H1 (cell line): ENCODE measurements around the gene ARFRP1. TPM values are rescaled to one million over a fixed set of nuclear protein-coding genes. Genes with fewer than 3 reads are reported as not detected.

ENCODE experiments used
- CTCF ChIA-PET: fragments of 300-600 bp; sonication (Branson Sonifier 250); formaldehyde crosslinking; loops from one replicate; lab custom pipeline; 2021; ENCODE audit not compliant: partially characterized antibody; lab: Charles Lee
- POLR2A ChIA-PET: fragments of 300-600 bp; sonication (Branson Sonifier 250); formaldehyde crosslinking; loops from one replicate; lab custom pipeline; 2021; ENCODE audit warnings: inconsistent platforms; ENCODE audit not compliant: partially characterized antibody; lab: Charles Lee
- DNase-seq, 2 experiments: peaks; one replicate each; pipeline versions ENCODE4 v3.0.0 to v3.0.0-alpha.2; 2010 to 2022; ENCODE audit warnings: low spot score in 2 of 2, low read depth in 1 of 2, mixed read lengths in 1 of 2
- FAIRE-seq: peaks from 2 replicates; lab custom pipeline; 2011; peaks lifted over from hg19 to GRCh38; lab: Jason Lieb, UNC
- H2AFZ ChIP-seq: 2 replicates; pipeline ENCODE4 v1.8.1; 2012; ENCODE audit warnings: low read length, inconsistent platforms
- H2AK5ac ChIP-seq: 2 replicates; pipeline ENCODE4 v1.6.1; 2013; ENCODE audit warnings: low read depth, low read length
- H2BK120ac ChIP-seq: replicated peaks from 2 replicates; pipeline ENCODE3; 2013; ENCODE audit warnings: low read depth, low read length, inconsistent platforms
- H2BK12ac ChIP-seq: 2 replicates; pipeline ENCODE4 v1.6.1; 2013; ENCODE audit warnings: low read depth, low read length
- H2BK15ac ChIP-seq: 2 replicates; pipeline ENCODE4 v1.6.1; 2013; ENCODE audit warnings: low read length
- H2BK20ac ChIP-seq: 2 replicates; pipeline ENCODE4 v1.6.1; 2013; ENCODE audit warnings: low read length
- H2BK5ac ChIP-seq: 2 replicates; pipeline ENCODE4 v1.6.1; 2013; ENCODE audit warnings: low read depth, low read length
- H3K14ac ChIP-seq: 2 replicates; pipeline ENCODE4 v1.6.1; 2013; ENCODE audit warnings: inconsistent platforms; ENCODE audit not compliant: insufficient read length
- H3K18ac ChIP-seq: 2 replicates; pipeline ENCODE4 v1.6.1; 2013; ENCODE audit warnings: low read length; ENCODE audit errors: extremely low read depth
- H3K23ac ChIP-seq: 2 replicates; pipeline ENCODE4 v1.6.1; 2013; ENCODE audit warnings: inconsistent platforms; ENCODE audit not compliant: insufficient read length
- H3K23me2 ChIP-seq: 2 replicates; pipeline ENCODE4 v1.6.1; 2013; ENCODE audit warnings: low read depth, low read length
- H3K27ac ChIP-seq: 2 replicates; pipeline ENCODE4 v1.6.1; 2011; ENCODE audit warnings: low read depth, low read length, inconsistent platforms
- H3K27me3 ChIP-seq, 4 experiments: replicated peaks in 1 of 4; 1 replicate in 1 of 4; 2 replicates in 3 of 4; pipeline versions ENCODE4 v1.6.1 to v1.8.1; 2011 to 2013; ENCODE audit warnings: low read length in 3 of 4, mild to moderate bottlenecking in 3 of 4, inconsistent platforms in 2 of 4, mixed read lengths in 2 of 4, moderate library complexity in 1 of 4; ENCODE audit not compliant: control insufficient read depth in 3 of 4, insufficient read depth in 3 of 4; ENCODE audit errors: extremely low read depth in 1 of 4
- H3K36me3 ChIP-seq, 4 experiments: 2 replicates each; pipeline versions ENCODE4 v1.6.1 to v1.8.1; 2011 to 2013; ENCODE audit warnings: mild to moderate bottlenecking in 4 of 4, low read length in 3 of 4, moderate library complexity in 2 of 4, control low read depth in 1 of 4, inconsistent platforms in 1 of 4; ENCODE audit not compliant: insufficient read depth in 4 of 4, control insufficient read depth in 2 of 4
- H3K4ac ChIP-seq: replicated peaks from 2 replicates; pipeline ENCODE3; 2013; ENCODE audit warnings: low read length, low read depth, mixed read lengths, inconsistent platforms; ENCODE audit not compliant: insufficient read length
- H3K4me1 ChIP-seq, 4 experiments: replicated peaks in 1 of 4; 1 replicate in 1 of 4; 2 replicates in 3 of 4; pipeline versions ENCODE4 v1.6.1 to v1.8.1; 2011 to 2013; ENCODE audit warnings: low read length in 3 of 4, inconsistent platforms in 2 of 4, mixed read lengths in 1 of 4; ENCODE audit not compliant: insufficient read depth in 4 of 4, control insufficient read depth in 3 of 4
- H3K4me2 ChIP-seq, 2 experiments: 2 replicates each; pipeline versions ENCODE4 v1.6.1 to v1.8.1; 2011 to 2013; ENCODE audit warnings: low read depth in 2 of 2, low read length in 2 of 2, control low read depth in 1 of 2, inconsistent platforms in 1 of 2, mild to moderate bottlenecking in 1 of 2; ENCODE audit not compliant: insufficient read depth in 1 of 2
- H3K4me3 ChIP-seq, 4 experiments: fragments of 200-600, 300-600 bp in 1 of 4; sonication (generic), shearing (Covaris generic), sonication (Bioruptor Twin) in 1 of 4; 2 replicates each; pipeline versions ENCODE4 v1.5.1 to v1.8.1; 2011 to 2016; ENCODE audit warnings: low read length in 4 of 4, low read depth in 3 of 4, control low read depth in 2 of 4, inconsistent platforms in 2 of 4, mild to moderate bottlenecking in 2 of 4, mixed read lengths in 1 of 4, moderate library complexity in 1 of 4; ENCODE audit not compliant: insufficient read depth in 2 of 4; ENCODE audit errors: extremely low read depth in 1 of 4
- H3K56ac ChIP-seq: replicated peaks from 2 replicates; pipeline ENCODE3; 2013; ENCODE audit warnings: low read depth, mild to moderate bottlenecking, mixed read lengths, low read length, inconsistent platforms; ENCODE audit not compliant: insufficient read length
- H3K79me1 ChIP-seq: 2 replicates; pipeline ENCODE4 v1.6.1; 2013; ENCODE audit warnings: low read depth, low read length, control low read depth
- H3K79me2 ChIP-seq, 2 experiments: 2 replicates each; pipeline versions ENCODE4 v1.6.1 to v1.8.1; 2012 to 2013; ENCODE audit warnings: low read length in 2 of 2, mild to moderate bottlenecking in 2 of 2, inconsistent platforms in 1 of 2; ENCODE audit not compliant: insufficient read depth in 2 of 2, control insufficient read depth in 1 of 2
- H3K9ac ChIP-seq, 4 experiments: replicated peaks in 1 of 4; 1 replicate in 1 of 4; 2 replicates in 3 of 4; pipeline versions ENCODE4 v1.6.1 to v1.8.1; 2011 to 2013; ENCODE audit warnings: low read depth in 3 of 4, low read length in 3 of 4, control low read depth in 2 of 4, mild to moderate bottlenecking in 2 of 4, moderate library complexity in 2 of 4, inconsistent platforms in 1 of 4; ENCODE audit errors: extremely low read depth in 1 of 4
- H3K9me3 ChIP-seq, 2 experiments: 2 replicates each; pipeline versions ENCODE4 v1.6.1 to v1.8.1; 2012 to 2013; ENCODE audit warnings: mild to moderate bottlenecking in 2 of 2, moderate library complexity in 2 of 2, control low read depth in 1 of 2, inconsistent platforms in 1 of 2, low read depth in 1 of 2, low read length in 1 of 2, mixed read lengths in 1 of 2; ENCODE audit not compliant: insufficient read depth in 2 of 2
- H4K20me1 ChIP-seq, 2 experiments: replicated peaks in 1 of 2; 2 replicates each; pipeline versions ENCODE3 to v1.8.1; 2011 to 2013; ENCODE audit warnings: inconsistent platforms in 2 of 2, low read length in 2 of 2, mild to moderate bottlenecking in 1 of 2; ENCODE audit not compliant: insufficient read depth in 2 of 2, control insufficient read depth in 1 of 2
- H4K5ac ChIP-seq: 2 replicates; pipeline ENCODE4 v1.6.1; 2013; ENCODE audit warnings: low read length, low read depth, mixed read lengths, inconsistent platforms; ENCODE audit not compliant: insufficient read length
- H4K8ac ChIP-seq: 2 replicates; pipeline ENCODE4 v1.8.0; 2013; ENCODE audit warnings: mild to moderate bottlenecking, moderate library complexity, low read length, inconsistent platforms; ENCODE audit not compliant: insufficient read depth; ENCODE audit errors: extremely low read depth
- H4K91ac ChIP-seq: replicated peaks from 2 replicates; pipeline ENCODE3; 2013; ENCODE audit warnings: low read length, mixed read lengths, inconsistent platforms; ENCODE audit not compliant: insufficient read length
- BRCA1 ChIP-seq: IDR thresholded peaks from 2 replicates; pipeline ENCODE4 v1.6.1; 2012; ENCODE audit warnings: low read depth, low read length, improper control_type of control experiment
- GABPA ChIP-seq: IDR thresholded peaks from 2 replicates; pipeline ENCODE4 v1.6.1; 2011; ENCODE audit warnings: mild to moderate bottlenecking, low read length, moderate library complexity, borderline replicate concordance; ENCODE audit not compliant: insufficient read depth
- GTF2F1 ChIP-seq: IDR thresholded peaks from 2 replicates; pipeline ENCODE4 v1.6.1; 2012; ENCODE audit warnings: low read depth, low read length, improper control_type of control experiment, borderline replicate concordance
- SIX5 ChIP-seq: IDR thresholded peaks from 2 replicates; pipeline ENCODE4 v1.6.1; 2011; ENCODE audit warnings: mild to moderate bottlenecking, low read depth, low read length
- WGBS, 2 experiments: shearing (Covaris generic) in 1 of 2; methylation state at CpG; one replicate each; pipeline versions ENCODE4 v1.1.6 to v1.1.7; 2013 to 2015; ENCODE audit warnings: low lambda C conversion rate in 2 of 2, mixed read lengths in 2 of 2, inconsistent platforms in 1 of 2, low coverage in 1 of 2, missing lambda C conversion rate in 1 of 2; ENCODE audit not compliant: insufficient replicate concordance in 2 of 2, insufficient coverage in 1 of 2, insufficient read length in 1 of 2; ENCODE audit errors: extremely low coverage in 1 of 2, missing lambda C conversion rate in 1 of 2; 5-methylcytosine and 5-hydroxymethylcytosine counted together
- polyA plus RNA-seq, 7 experiments: library from polyadenylated mRNA; depleted of rRNA in 3 of 7; stranded (reverse) in 5 of 7; unstranded in 2 of 7; fragments of >200 nt in 5 of 7; fragments of 200-250 nt in 2 of 7; gene quantifications; 1 replicate in 5 of 7; 2 replicates in 1 of 7; 4 replicates in 1 of 7; pipeline versions ENCODE4 v1.2.1 to v1.2.3, GENCODE V29; 2011 to 2013; ENCODE audit warnings: missing spikeins in 2 of 7, mixed read lengths in 2 of 7
- total RNA-seq: library from RNA; stranded (reverse); fragmentation: NEBNext Ultra II Directional; extraction: Animal tissue kit (Norgen Biotek cat#: 25700); gene quantifications from 2 replicates; pipeline ENCODE4 v1.2.1, GENCODE V29; 2021

ARFRP1 gene
- total and polyA plus RNA-seq, 2 of the 8 experiments (the other 6 are each of a cell fraction or from before 2014, with no cell fraction given) = 12.9 to 22.9 TPM

- H3K27me3 ChIP-seq = no peaks in the 10 kb centered on the region
- no peak for TF ChIP-seq GTF2F1
- no peak for TF ChIP-seq BRCA1
- 0 out of 2 replicates have a peak, but pooled peaks have one; percentile 20 for TF ChIP-seq GABPA
- no peak for TF ChIP-seq SIX5
- no peak overlapping the region for H2BK12ac ChIP-seq
- no peak overlapping the region for H2BK120ac ChIP-seq
- H3K27ac ChIP-seq = no peak overlapping the region
- H3K4me1 ChIP-seq = peaks cover 0 to 11% (median 6%) of the 10 kb centered on the region in 4 experiments; a peak in 5 of 7 replicates
- peak overlapping the region; percentile 42 to 74 (median 50); a peak in 5 of 7 replicates for H3K9ac ChIP-seq
- peaks cover 5% of the 10 kb centered on the region; the same call in 1 of the 2 replicates for H3K23me2 ChIP-seq
- ChIA-PET CTCF (interaction anchor here (0.6 to 2.4 kb wide), 10 partner anchors 10 to 265 kb away, joined by 3 to 9 read pairs (median 4); partner anchors contain the start of genes LIME1, TNFRSF6B and TPD52L2), POLR2A (interaction anchor here (0.6 to 4.7 kb wide), 26 partner anchors 9 to 187 kb away, joined by 3 to 49 read pairs (median 4); partner anchors contain the start of genes LIME1, RTEL1, SLC2A4RG and STMN3)
- no peak overlapping the region for H3K4ac ChIP-seq
- peaks cover 10% of the 10 kb centered on the region; the same call in 1 of the 2 replicates for H3K79me1 ChIP-seq
- no peaks in the 10 kb centered on the region for H3K9me3 ChIP-seq
- no peak overlapping the region for H2AFZ ChIP-seq
- DNase-seq (peak in 1 of 2 experiments; percentile 52), FAIRE-seq (no peak)
- no peak overlapping the region for H4K5ac ChIP-seq
- 36% methylated on average over 51 of the region's 67 CpGs; no CpG with 5 or more reads in 1 of the 2 experiments for WGBS, 2 experiments
- no peak overlapping the region for H2BK5ac ChIP-seq
- H3K4me2 ChIP-seq = peak overlapping the region; percentile 80 to 97
- peak overlapping the region; percentile 86 for H4K8ac ChIP-seq
- no peak overlapping the region for H3K14ac ChIP-seq
- no peak overlapping the region for H4K91ac ChIP-seq
- H2BK20ac ChIP-seq = no peak overlapping the region
- H3K36me3 ChIP-seq = peaks cover 7 to 34% (median 12%) of the 10 kb centered on the region in 4 experiments
- H4K20me1 ChIP-seq = peaks cover 6 to 16% of the 10 kb centered on the region in 2 experiments
- peak overlapping the region; percentile 59 for H3K56ac ChIP-seq
- no peak overlapping the region for H3K18ac ChIP-seq
- H2AK5ac ChIP-seq = no peak overlapping the region
- peaks cover 0 to 52% of the 10 kb centered on the region in 2 experiments; a peak in 3 of 4 replicates for H3K79me2 ChIP-seq
- peak overlapping the region; percentile 46 to 88 (median 74) for H3K4me3 ChIP-seq
- H2BK15ac ChIP-seq = no peak overlapping the region
- no peak overlapping the region for H3K23ac ChIP-seq
Observed at GRCh38 chr20:63708301-63709148, 749 bp upstream of the ARFRP1 start.
